SU-DHL-6 (cell line): ENCODE results near the gene SMARCA4.

Experiments used
- H2AFZ ChIP-seq: fragments of 200-600 bp; sonication (generic); 2 replicates; pipeline ENCODE4 v1.6.1; 2014; ENCODE audit warnings: low read depth, mild to moderate bottlenecking, moderate library complexity, mixed read lengths, antibody characterized with exemption, low read length; ENCODE audit not compliant: severe bottlenecking
- H3F3A ChIP-seq: fragments of 200-600 bp; shearing (Covaris generic); 2 replicates; pipeline ENCODE4 v1.6.0; 2016; ENCODE audit warnings: antibody characterized with exemption, mild to moderate bottlenecking; ENCODE audit not compliant: insufficient read depth
- H3K27ac ChIP-seq: fragments of 200-600 bp; sonication (generic); 2 replicates; pipeline ENCODE4 v1.5.1; 2016; ENCODE audit warnings: low read depth, mild to moderate bottlenecking, low read length, moderate library complexity, mixed read lengths
- H3K27me3 ChIP-seq: fragments of 200-600 bp; sonication (generic), shearing (Covaris generic); 2 replicates; pipeline ENCODE4 v1.6.0; 2014; ENCODE audit warnings: mild to moderate bottlenecking, low read length
- H3K36me3 ChIP-seq: fragments of 200-600 bp; sonication (generic); 2 replicates; pipeline ENCODE4 v1.6.1; 2014; ENCODE audit warnings: mild to moderate bottlenecking, low read length, mixed read lengths
- H3K4me2 ChIP-seq: fragments of 300-600, 200-600 bp; shearing (Covaris generic), sonication (generic); 2 replicates; pipeline ENCODE4 v1.6.0; 2014; ENCODE audit warnings: low read length, low read depth, mild to moderate bottlenecking; ENCODE audit not compliant: poor library complexity, severe bottlenecking
- H3K4me3 ChIP-seq: fragments of 200-600 bp; sonication (generic); 2 replicates; pipeline ENCODE4 v1.5.1; 2014; ENCODE audit warnings: antibody characterized with exemption, low read length, mild to moderate bottlenecking, mixed read lengths; ENCODE audit not compliant: insufficient read depth, poor library complexity, severe bottlenecking
- H3K79me2 ChIP-seq: fragments of 200-600 bp; sonication (generic); 2 replicates; pipeline ENCODE4 v1.6.1; 2014; ENCODE audit warnings: mild to moderate bottlenecking, low read length, moderate library complexity; ENCODE audit not compliant: insufficient read depth
- H3K9ac ChIP-seq: fragments of 200-600 bp; sonication (generic); 2 replicates; pipeline ENCODE4 v1.7.0; 2014; ENCODE audit warnings: mild to moderate bottlenecking, low read length
- H3K9me2 ChIP-seq: fragments of 200-600 bp; sonication (generic); replicated peaks from 2 replicates; pipeline ENCODE4 v1.6.1; 2014; ENCODE audit warnings: low read length; ENCODE audit not compliant: insufficient read depth
- H3K9me3 ChIP-seq: fragments of 200-600 bp; sonication (generic); 2 replicates; pipeline ENCODE4 v1.6.1; 2014; ENCODE audit warnings: low read length, mixed read lengths; ENCODE audit not compliant: insufficient read depth
- H4K20me1 ChIP-seq: fragments of 200-600 bp; sonication (generic); 2 replicates; pipeline ENCODE4 v1.6.1; 2014; ENCODE audit warnings: low read depth, mild to moderate bottlenecking, antibody characterized with exemption, low read length, moderate library complexity, mixed read lengths
- CTCF ChIP-seq: fragments of 200-600 bp; sonication (generic); IDR thresholded peaks from one replicate; pipeline ENCODE4 v1.5.1; 2017; ENCODE audit warnings: antibody characterized with exemption, mild to moderate bottlenecking, low read length, moderate library complexity; ENCODE audit not compliant: insufficient read depth, poor library complexity, severe bottlenecking
- EZH2phosphoT487 ChIP-seq: fragments of 200-600 bp; sonication (generic), shearing (Covaris generic); conservative IDR thresholded peaks from 2 replicates; pipeline ENCODE4 v1.6.1; 2018; ENCODE audit warnings: mild to moderate bottlenecking, antibody characterized with exemption, low read length, moderate library complexity, mixed read lengths

The SMARCA4 gene

GRCh38 chr19:11098327-11098726 lies 137.5 kb downstream of the SMARCA4 start:
- no peak overlapping the region for H3K9ac ChIP-seq
- H3F3A ChIP-seq = peaks cover 10% of the 10 kb centered on the region; the same call in 1 of the 2 replicates
- H3K9me2 ChIP-seq = no peaks in the 10 kb centered on the region

GRCh38 chr19:11098861-11099260 lies 138.0 kb downstream of the SMARCA4 start:
- Histone ChIP-seq H3K9me3 (no peaks in the 10 kb centered on the region), H4K20me1 (peaks cover 20% of the 10 kb centered on the region), H3K79me2 (peaks cover 71% of the 10 kb centered on the region), H3K27ac (no peak overlapping the region), H2AFZ (no peak overlapping the region), H3F3A (peaks cover 10% of the 10 kb centered on the region; the same call in 1 of the 2 replicates), H3K4me3 (no peak overlapping the region), H3K9ac (no peak overlapping the region), H3K4me2 (no peak overlapping the region), H3K36me3 (peaks cover 8% of the 10 kb centered on the region; the same call in 1 of the 2 replicates), H3K27me3 (no peaks in the 10 kb centered on the region), H3K9me2 (no peaks in the 10 kb centered on the region)
- TF ChIP-seq EZH2phosphoT487 (no peak), CTCF (no peak)

More at GRCh38 chr19:11098327-11098726, 137.5 kb downstream of the SMARCA4 start:
- Histone ChIP-seq H3K79me2 (peaks cover 76% of the 10 kb centered on the region), H3K27me3 (no peaks in the 10 kb centered on the region), H3K4me3 (no peak overlapping the region), H3K4me2 (no peak overlapping the region), H2AFZ (no peak overlapping the region), H3K36me3 (peaks cover 8% of the 10 kb centered on the region; the same call in 1 of the 2 replicates), H4K20me1 (peaks cover 25% of the 10 kb centered on the region), H3K27ac (no peak overlapping the region), H3K9me3 (no peaks in the 10 kb centered on the region)
- no peak for TF ChIP-seq EZH2phosphoT487
- no peak for TF ChIP-seq CTCF

- H3K4me3 ChIP-seq = no peak overlapping the region
- peaks cover 10% of the 10 kb centered on the region; the same call in 1 of the 2 replicates for H3F3A ChIP-seq
- peaks cover 13% of the 10 kb centered on the region for H4K20me1 ChIP-seq
- no peak overlapping the region for H3K4me2 ChIP-seq
- no peak overlapping the region for H3K27ac ChIP-seq
- H3K79me2 ChIP-seq = peaks cover 59% of the 10 kb centered on the region
- H3K36me3 ChIP-seq = peaks cover 8% of the 10 kb centered on the region; the same call in 1 of the 2 replicates
- H3K9me3 ChIP-seq = no peaks in the 10 kb centered on the region
- H3K27me3 ChIP-seq = no peaks in the 10 kb centered on the region
- no peak overlapping the region for H3K9ac ChIP-seq
- TF ChIP-seq CTCF = no peak
- no peak for TF ChIP-seq EZH2phosphoT487
- H2AFZ ChIP-seq = no peak overlapping the region
- H3K9me2 ChIP-seq = no peaks in the 10 kb centered on the region
Observed at GRCh38 chr19:11100049-11100448, 139.2 kb downstream of the SMARCA4 start.
